Measurements from ENCODE around the gene ITPR2. TPM values are rescaled to one million over a fixed set of nuclear protein-coding genes. Genes with fewer than 3 reads are reported as not detected.
A peak's percentile ranks its signal among the peaks of the same experiment; 100 is the strongest.

The ITPR2 gene
- polyA plus RNA-seq, 12 donors, result 2.6 to 10.1 (median 4.6) TPM; not detected in 1

- peak; percentile 21 for DNase-seq
These were observed 128.1 kb downstream of the ITPR2 start for GRCh38 chr12:26704684-26705460.

- DNase-seq, result no peak
These were observed 128.8 kb downstream of the ITPR2 start for GRCh38 chr12:26704214-26704613.

GRCh38 chr12:26702741-26703140 is 130.3 kb downstream of the ITPR2 start:
- no peak for DNase-seq

GRCh38 chr12:26701604-26702215 is 131.3 kb downstream of the ITPR2 start:
- DNase-seq, result peak; percentile 30

GRCh38 chr12:26700430-26700829 is 132.6 kb downstream of the ITPR2 start:
- no peak for DNase-seq

- no peak for DNase-seq
These were observed 133.8 kb downstream of the ITPR2 start for GRCh38 chr12:26699237-26699636.

- DNase-seq, result no peak
These were observed 134.8 kb downstream of the ITPR2 start for GRCh38 chr12:26698186-26698585.

GRCh38 chr12:26697217-26697616 is 135.8 kb downstream of the ITPR2 start:
- DNase-seq, result no peak

GRCh38 chr12:26696613-26697092 is 136.3 kb downstream of the ITPR2 start:
- DNase-seq, result no peak

GRCh38 chr12:26696048-26696612 is 136.9 kb downstream of the ITPR2 start:
- no peak for DNase-seq

GRCh38 chr12:26694402-26694801 is 138.6 kb downstream of the ITPR2 start:
- DNase-seq, result no peak

GRCh38 chr12:26692407-26692806 is 140.6 kb downstream of the ITPR2 start:
- peak; percentile 25 for DNase-seq

GRCh38 chr12:26691234-26691970 is 141.6 kb downstream of the ITPR2 start:
- DNase-seq, result peak; percentile 23

- DNase-seq, result no peak
These were observed 142.4 kb downstream of the ITPR2 start for GRCh38 chr12:26690601-26691000.

GRCh38 chr12:26689281-26689841 is 143.6 kb downstream of the ITPR2 start:
- DNase-seq, result no peak

- DNase-seq, result no peak
These were observed 144.6 kb downstream of the ITPR2 start for GRCh38 chr12:26688344-26688904.

GRCh38 chr12:26686408-26686807 is 146.6 kb downstream of the ITPR2 start:
- no peak for DNase-seq

- no peak for DNase-seq
These were observed 148.9 kb downstream of the ITPR2 start for GRCh38 chr12:26684101-26684500.

- no peak for DNase-seq
These were observed 149.6 kb downstream of the ITPR2 start for GRCh38 chr12:26683443-26683842.

GRCh38 chr12:26680727-26681455 is 152.1 kb downstream of the ITPR2 start:
- DNase-seq, result no peak
